Natural killer cell (primary cell): ENCODE results near the gene PAX8. TPM values are rescaled to one million over a fixed set of nuclear protein-coding genes. Genes with fewer than 3 reads are reported as not detected.

Source experiments
- ATAC-seq, 3 donors: fragments of 150-1000 bp in 2 of 3; fragments of 200-7000 bp in 1 of 3; cut with Tn5 transposase; 1 replicate in 1 of 3; 2 replicates in 2 of 3; pipeline ENCODE4 v1.10.0; 2021; ENCODE audit warnings: mild to moderate bottlenecking in 2 of 3, moderate library complexity in 2 of 3
- DNase-seq, 2 donors: peaks; one replicate each; pipeline versions ENCODE4 v3.0.0 to v3.0.0-alpha.2; 2013 to 2021; ENCODE audit warnings: mixed read lengths in 1 of 2
- H3K27ac ChIP-seq: one replicate; pipeline ENCODE4 v1.5.1; 2013; ENCODE audit warnings: mild to moderate bottlenecking, low read length
- H3K27me3 ChIP-seq: one replicate; pipeline ENCODE4 v1.6.1; 2013; ENCODE audit warnings: low read length; ENCODE audit not compliant: control insufficient read depth, insufficient read depth
- H3K36me3 ChIP-seq: one replicate; pipeline ENCODE4 v1.6.1; 2013; ENCODE audit warnings: low read length; ENCODE audit not compliant: control insufficient read depth, insufficient read depth
- H3K4me1 ChIP-seq: one replicate; pipeline ENCODE4 v1.6.1; 2013; ENCODE audit warnings: low read length; ENCODE audit not compliant: control insufficient read depth, insufficient read depth
- H3K4me3 ChIP-seq: one replicate; pipeline ENCODE4 v1.5.1; 2013; ENCODE audit warnings: low read length
- H3K9me3 ChIP-seq: one replicate; pipeline ENCODE4 v1.6.1; 2013; ENCODE audit warnings: low read length; ENCODE audit not compliant: control insufficient read depth, insufficient read depth
- H3K27ac Mint-ChIP-seq, 2 donors: one replicate each; pipeline ENCODE4 v1.8.0; 2022; ENCODE audit warnings: mild to moderate bottlenecking in 2 of 2, mixed read lengths in 2 of 2, moderate library complexity in 1 of 2
- H3K27me3 Mint-ChIP-seq, 2 donors: one replicate each; pipeline ENCODE4 v1.8.0; 2022; ENCODE audit warnings: low read depth in 2 of 2, mixed read lengths in 2 of 2
- H3K36me3 Mint-ChIP-seq: one replicate; pipeline ENCODE4 v1.8.0; 2022; ENCODE audit warnings: mixed read lengths
- H3K4me1 Mint-ChIP-seq, 2 donors: one replicate each; pipeline ENCODE4 v1.8.0; 2022; ENCODE audit warnings: mixed read lengths in 2 of 2
- H3K4me3 Mint-ChIP-seq: one replicate; pipeline ENCODE4 v1.8.0; 2022; ENCODE audit warnings: mild to moderate bottlenecking, moderate library complexity, mixed read lengths
- H3K9me3 Mint-ChIP-seq, 2 donors: one replicate each; pipeline ENCODE4 v1.8.0; 2022; ENCODE audit warnings: mixed read lengths in 2 of 2
- CTCF ChIP-seq: fragments of 200-600 bp; IDR thresholded peaks from one replicate; pipeline ENCODE4 v1.8.0; 2022; ENCODE audit warnings: antibody characterized with exemption
- WGBS: methylation state at CpG from one replicate; pipeline ENCODE4 v1.1.7; 2013; ENCODE audit warnings: missing lambda C conversion rate; ENCODE audit not compliant: insufficient coverage; 5-methylcytosine and 5-hydroxymethylcytosine counted together
- intact Hi-C: fragments of 100-400 bp; cut with micrococcal nuclease; formaldehyde crosslinking; loops from one replicate; pipeline ENCODE4 v1.14.2; 2022
- total RNA-seq, 4 donors: library from RNA; stranded (reverse); fragments of 120-200 nt in 1 of 4; gene quantifications; one replicate each; pipeline versions ENCODE4 v1.2.3 to v1.2.4, GENCODE V29; 2013 to 2022

Gene PAX8
- total RNA-seq, 3 donors from 2014 or later (not counting 1 experiment from before 2014, with no cell fraction given): 0.57 to 1.2 (median 0.65) TPM

DNA sequence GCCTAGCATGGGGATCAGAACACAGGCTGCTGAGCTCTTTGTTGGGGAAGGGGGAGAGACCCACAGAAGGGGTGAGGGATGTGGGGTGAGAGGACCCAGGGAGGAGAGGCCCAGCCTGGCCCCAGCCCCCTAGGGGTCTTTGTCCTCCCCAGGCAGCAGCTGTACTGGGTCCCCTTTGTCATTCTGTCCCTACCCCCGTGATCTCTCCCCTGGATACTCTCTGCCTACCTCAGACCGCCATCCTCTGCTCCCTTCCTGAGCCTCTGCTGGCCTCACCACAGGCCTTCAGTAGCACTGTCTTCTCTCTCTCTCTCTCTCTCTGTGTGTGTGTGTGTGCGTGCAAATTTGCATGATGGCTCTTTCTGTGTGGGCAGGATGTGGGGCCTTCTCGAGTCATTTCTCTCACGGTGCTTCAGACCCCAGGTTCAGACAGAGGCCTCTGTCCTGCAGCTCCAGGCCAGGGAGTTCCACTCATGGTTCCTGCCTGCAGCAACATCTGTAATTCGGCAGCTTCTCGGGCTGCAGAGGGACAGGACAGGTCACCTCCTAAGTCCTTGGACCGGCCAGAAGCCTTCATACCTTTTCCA, 103.6 kb downstream of the PAX8 start:
- ATAC-seq: peak; percentile 57 to 77 (median 73)
- H3K4me3 ChIP-seq: peak overlapping the region; percentile 65
- Mint-ChIP-seq H3K4me1 (peaks cover 71 to 81% of the 10 kb centered on the region in 2 donors), H3K27ac (peak overlapping the region; percentile 85 to 91), H3K9me3 (peaks cover 0 to 2% of the 10 kb centered on the region in 2 donors), H3K27me3 (no peaks in the 10 kb centered on the region), H3K4me3 (peak overlapping the region; percentile 85), H3K36me3 (no peaks in the 10 kb centered on the region)
- no peaks in the 10 kb centered on the region for H3K9me3 ChIP-seq
- peak; percentile 67 to 88 for DNase-seq
- peaks cover 89% of the 10 kb centered on the region for H3K4me1 ChIP-seq
- H3K27ac ChIP-seq: peak overlapping the region; percentile 81
- TF ChIP-seq CTCF: no peak
- peaks cover 20% of the 10 kb centered on the region for H3K36me3 ChIP-seq
- no peaks in the 10 kb centered on the region for H3K27me3 ChIP-seq
- WGBS: 4% methylated on average over 8 of the region's 8 CpGs
- intact Hi-C loops: loop anchor here (5.0 to 10.0 kb wide), 2 partner anchors 543 to 720 kb away; partner anchors contain the start of gene ACTR3

GRCh38 chr2:113174376-113174750, 104.4 kb downstream of the PAX8 start:
- Mint-ChIP-seq H3K36me3 (no peaks in the 10 kb centered on the region), H3K27me3 (no peaks in the 10 kb centered on the region), H3K9me3 (peaks cover 0 to 2% of the 10 kb centered on the region in 2 donors), H3K4me1 (peaks cover 71 to 80% of the 10 kb centered on the region in 2 donors), H3K4me3 (peak overlapping the region; percentile 85), H3K27ac (peak overlapping the region; percentile 85 to 91)
- TF ChIP-seq CTCF: no peak
- no peaks in the 10 kb centered on the region for H3K27me3 ChIP-seq
- DNase-seq (peak in 1 of 2 donors; percentile 37), ATAC-seq (no peak)
- H3K4me3 ChIP-seq: peak overlapping the region; percentile 65
- H3K27ac ChIP-seq: peak overlapping the region; percentile 81
- peaks cover 88% of the 10 kb centered on the region for H3K4me1 ChIP-seq
- no peaks in the 10 kb centered on the region for H3K9me3 ChIP-seq
- WGBS: 0% methylated on average over 3 of the region's 3 CpGs
- H3K36me3 ChIP-seq: peaks cover 15% of the 10 kb centered on the region
- intact Hi-C loops: loop anchor here (10.0 kb wide), 1 partner anchor 720 kb away; the partner anchor contains the start of gene ACTR3

- H3K9me3 ChIP-seq: no peaks in the 10 kb centered on the region
- peak within 1 kb of the TSS; percentile 65 for H3K4me3 ChIP-seq
- Mint-ChIP-seq H3K36me3 (no peaks in the 10 kb centered on the region), H3K27me3 (no peaks in the 10 kb centered on the region), H3K4me3 (peak within 1 kb of the TSS; percentile 85), H3K27ac (peak within 1 kb of the TSS; percentile 85 to 91), H3K4me1 (peaks cover 71 to 79% of the 10 kb centered on the region in 2 donors), H3K9me3 (peaks cover 0 to 2% of the 10 kb centered on the region in 2 donors)
- intact Hi-C loops: loop anchor here (1.0 to 10.0 kb wide), 2 partner anchors 35 to 721 kb away; partner anchors contain the start of gene ACTR3
- H3K27me3 ChIP-seq: no peaks in the 10 kb centered on the region
- TF ChIP-seq CTCF: no peak
- DNase-seq (peak; percentile 68 to 94), ATAC-seq (peak; percentile 56 to 86 (median 75))
- 0% methylated on average over 14 of the region's 14 CpGs for WGBS
- H3K36me3 ChIP-seq: peaks cover 15% of the 10 kb centered on the region
- peak within 1 kb of the TSS; percentile 81 for H3K27ac ChIP-seq
- peaks cover 88% of the 10 kb centered on the region for H3K4me1 ChIP-seq
These were observed 105.0 kb downstream of the PAX8 start, which contains the start of gene PSD4 for GRCh38 chr2:113173542-113174375. Gene PSD4 (plus strand): TSS chr2:113173971. CDS start chr2:113182457, 8,486 bp downstream.
